Ramos (cell line): ENCODE results near the gene NUFIP2.

Experiments used
- in situ Hi-C: fragments of 300-500 bp; cut with MboI; formaldehyde crosslinking; loops from one replicate; pipeline ENCODE4 v1.14.3; 2022; ENCODE audit warnings: low sequenced_read_pairs; ENCODE audit not compliant: unreplicated experiment

NUFIP2 gene

GRCh38 chr17:29207975-29208374 lies 86.0 kb downstream of the NUFIP2 start:
- in situ Hi-C loops = no loop called here
